B cell (primary cell): Measurements from ENCODE around the gene IL12RB1. TPM values are rescaled to one million over a fixed set of nuclear protein-coding genes. Genes with fewer than 3 reads are reported as not detected.

Experiments used
- ATAC-seq: fragments of 200-7000 bp; cut with Tn5 transposase; one replicate; pipeline ENCODE4 v1.10.0; 2021; ENCODE audit warnings: low read depth, mild to moderate bottlenecking, moderate number of reproducible peaks, moderate library complexity
- CTCF ChIA-PET: fragments of 350-600 bp; sonication (Branson Sonifier 250); formaldehyde crosslinking; loops from one replicate; lab custom pipeline; 2021; ENCODE audit warnings: antibody characterized with exemption, inconsistent platforms; lab: Charles Lee
- POLR2A ChIA-PET: fragments of 350-600 bp; sonication (Branson Sonifier 250); formaldehyde crosslinking; loops from one replicate; lab custom pipeline; 2021; ENCODE audit warnings: antibody characterized with exemption; lab: Charles Lee
- DNase-seq: peaks from one replicate; pipeline ENCODE4 v3.0.0; 2013
- H2AFZ ChIP-seq: 2 replicates; pipeline ENCODE4 v1.6.1; 2012; ENCODE audit warnings: mild to moderate bottlenecking, low read depth, low read length; ENCODE audit not compliant: insufficient read depth, poor library complexity, severe bottlenecking
- H3K27ac ChIP-seq, 2 donors: 1 replicate in 1 of 2; 2 replicates in 1 of 2; pipeline ENCODE4 v1.5.1; 2012 to 2013; ENCODE audit warnings: low read length in 2 of 2, mild to moderate bottlenecking in 2 of 2, moderate library complexity in 1 of 2
- H3K27me3 ChIP-seq, 4 experiments: fragments of 200-600 bp in 1 of 4; sonication (generic) in 1 of 4; replicated peaks in 1 of 4; 1 replicate in 2 of 4; 2 replicates in 2 of 4; pipeline versions ENCODE4 v1.6.1 to v1.7.0; 2013 to 2016; ENCODE audit warnings: low read length in 3 of 4, mild to moderate bottlenecking in 2 of 4, mixed read lengths in 1 of 4, moderate library complexity in 1 of 4; ENCODE audit not compliant: insufficient read depth in 4 of 4, control insufficient read depth in 3 of 4; ENCODE audit errors: control extremely low read depth in 1 of 4
- H3K36me3 ChIP-seq, 2 experiments: replicated peaks in 1 of 2; 1 replicate in 1 of 2; 2 replicates in 1 of 2; pipeline versions ENCODE4 v1.6.1 to v1.7.1; 2013; ENCODE audit warnings: low read length in 1 of 2; ENCODE audit not compliant: insufficient read depth in 2 of 2, control insufficient read depth in 1 of 2; ENCODE audit errors: control extremely low read depth in 1 of 2, extremely low read depth in 1 of 2
- H3K4me1 ChIP-seq, 2 donors: fragments of 200-600 bp in 1 of 2; sonication (generic) in 1 of 2; 1 replicate in 1 of 2; 2 replicates in 1 of 2; pipeline versions ENCODE4 v1.5.1 to v1.6.1; 2013 to 2017; ENCODE audit warnings: low read length in 2 of 2; ENCODE audit not compliant: control insufficient read depth in 2 of 2, insufficient read depth in 2 of 2
- H3K4me2 ChIP-seq: replicated peaks from 2 replicates; pipeline ENCODE3; 2012; ENCODE audit warnings: mild to moderate bottlenecking, low read depth, low read length; ENCODE audit not compliant: poor library complexity, severe bottlenecking
- H3K4me3 ChIP-seq, 5 experiments: fragments of 200-600 bp in 1 of 5; sonication (generic) in 1 of 5; 1 replicate in 3 of 5; 2 replicates in 2 of 5; pipeline versions ENCODE4 v1.5.1 to v1.7.0; 2011 to 2016; ENCODE audit warnings: low read length in 4 of 5, mild to moderate bottlenecking in 4 of 5, low read depth in 2 of 5, control low read depth in 1 of 5, moderate library complexity in 1 of 5; ENCODE audit not compliant: insufficient read depth in 1 of 5; ENCODE audit errors: control extremely low read depth in 1 of 5, extremely low read depth in 1 of 5
- H3K79me2 ChIP-seq: fragments of 200-600 bp; sonication (generic); one replicate; pipeline ENCODE4 v1.6.0; 2016; ENCODE audit warnings: low read length; ENCODE audit not compliant: control insufficient read depth, insufficient read depth
- H3K9ac ChIP-seq: fragments of 200-600 bp; sonication (generic); 2 replicates; pipeline ENCODE4 v1.6.1; 2017; ENCODE audit warnings: mild to moderate bottlenecking, low read length, moderate library complexity
- H3K9me3 ChIP-seq, 3 donors: one replicate each; pipeline versions ENCODE4 v1.6.1 to v1.7.1; 2013; ENCODE audit warnings: low read length in 2 of 3; ENCODE audit not compliant: control insufficient read depth in 2 of 3, insufficient read depth in 1 of 3; ENCODE audit errors: control extremely low read depth in 1 of 3
- H4K20me1 ChIP-seq: 2 replicates; pipeline ENCODE4 v1.6.0; 2012; ENCODE audit warnings: mild to moderate bottlenecking, low read length; ENCODE audit not compliant: insufficient read depth, control insufficient read depth, poor library complexity, severe bottlenecking
- H3K27ac Mint-ChIP-seq: one replicate; pipeline ENCODE4 v1.8.0; 2021; ENCODE audit warnings: mixed read lengths
- H3K27me3 Mint-ChIP-seq: one replicate; pipeline ENCODE4 v1.8.0; 2021; ENCODE audit warnings: mixed read lengths
- H3K4me1 Mint-ChIP-seq: one replicate; pipeline ENCODE4 v1.8.0; 2021; ENCODE audit warnings: mixed read lengths
- H3K4me3 Mint-ChIP-seq: one replicate; pipeline ENCODE4 v1.8.0; 2021; ENCODE audit warnings: mixed read lengths
- H3K9me3 Mint-ChIP-seq: one replicate; pipeline ENCODE4 v1.8.0; 2022; ENCODE audit warnings: mixed read lengths; ENCODE audit not compliant: insufficient read depth
- CTCF ChIP-seq: fragments of 200-600 bp; IDR thresholded peaks from one replicate; pipeline ENCODE4 v1.8.0; 2022; ENCODE audit warnings: antibody characterized with exemption, mild to moderate bottlenecking
- EZH2 ChIP-seq: IDR thresholded peaks from 2 replicates; pipeline ENCODE4 v1.6.1; 2012; ENCODE audit warnings: borderline replicate concordance, low read depth, mild to moderate bottlenecking, moderate library complexity, low read length; ENCODE audit not compliant: insufficient read depth, poor library complexity, severe bottlenecking
- WGBS: methylation state at CpG from one replicate; pipeline ENCODE4 v1.1.5; 2013; ENCODE audit warnings: missing lambda C conversion rate; ENCODE audit not compliant: insufficient coverage; 5-methylcytosine and 5-hydroxymethylcytosine counted together
- intact Hi-C: fragments of 100-400 bp; cut with micrococcal nuclease; formaldehyde crosslinking; loops from one replicate; pipeline ENCODE4 v1.10.0; 2022
- polyA plus RNA-seq: library from polyadenylated mRNA; depleted of rRNA; stranded (reverse); fragments of >200 nt; gene quantifications from 2 replicates; pipeline ENCODE4 v1.2.3, GENCODE V29; 2012
- total RNA-seq, 2 donors: library from RNA; stranded (reverse); fragments of 120-200 nt in 1 of 2; gene quantifications; 1 replicate in 1 of 2; 2 replicates in 1 of 2; pipeline versions ENCODE4 v1.2.3 to v1.2.4, GENCODE V29; 2013 to 2022

Gene IL12RB1
- total and polyA plus RNA-seq, 2 donors (not counting 1 experiment from before 2014, with no cell fraction given), result 18.8 to 24.5 TPM

- no peak overlapping the region for H3K4me3 Mint-ChIP-seq
- H4K20me1 ChIP-seq, result no peaks in the 10 kb centered on the region
- ChIA-PET CTCF (interaction anchor here (0.8 to 12.1 kb wide), 17 partner anchors 10 to 198 kb away, joined by 3 to 345 read pairs (median 5); partner anchors contain the start of genes ARRDC2 and RPL18A), POLR2A (interaction anchor here (0.6 to 4.2 kb wide), 7 partner anchors 13 to 126 kb away, joined by 3 to 41 read pairs (median 8); partner anchors contain the start of gene ARRDC2)
- TF ChIP-seq CTCF (no peak), EZH2 (no peak)
- WGBS, result 89% methylated on average over 3 of the region's 6 CpGs
- H3K9me3 ChIP-seq, result peaks cover 0 to 7% (median 0%) of the 10 kb centered on the region in 3 donors
- H3K4me2 ChIP-seq, result peak overlapping the region; percentile 72
- peaks cover 11 to 13% of the 10 kb centered on the region in 2 donors for H3K4me1 ChIP-seq
- no peak overlapping the region for H3K9ac ChIP-seq
- intact Hi-C loops, result loop anchor here (5.0 kb wide), 1 partner anchor 50 kb away; no protein-coding TSS in a partner anchor
- H3K27me3 ChIP-seq, result no peaks in the 10 kb centered on the region
- ATAC-seq, result no peak
- H3K79me2 ChIP-seq, result no peaks in the 10 kb centered on the region
- peaks cover 0 to 4% of the 10 kb centered on the region in 2 experiments for H3K36me3 ChIP-seq
- H3K4me1 Mint-ChIP-seq, result peaks cover 20% of the 10 kb centered on the region
- H3K27ac ChIP-seq, result peak overlapping the region; percentile 67 to 71
- no peak overlapping the region for H2AFZ ChIP-seq
- no peaks in the 10 kb centered on the region for H3K27me3 Mint-ChIP-seq
- no peak for DNase-seq
- H3K27ac Mint-ChIP-seq, result peak overlapping the region; percentile 89
- no peak overlapping the region for H3K4me3 ChIP-seq
- H3K9me3 Mint-ChIP-seq, result no peaks in the 10 kb centered on the region
These were observed 29.2 kb downstream of the IL12RB1 start for GRCh38 chr19:18057557-18057956.

- H3K79me2 ChIP-seq, result no peaks in the 10 kb centered on the region
- H3K9ac ChIP-seq, result no peak overlapping the region
- no peak for DNase-seq
- WGBS, result 96% methylated on average over 4 of the region's 5 CpGs
- H3K9me3 ChIP-seq, result peaks cover 0 to 7% (median 0%) of the 10 kb centered on the region in 3 donors
- no peak overlapping the region for H3K4me3 Mint-ChIP-seq
- no peak overlapping the region for H2AFZ ChIP-seq
- H3K36me3 ChIP-seq, result peaks cover 0 to 4% of the 10 kb centered on the region in 2 experiments
- no peak overlapping the region for H3K4me2 ChIP-seq
- no peak for ATAC-seq
- H3K4me1 ChIP-seq, result peaks cover 11 to 13% of the 10 kb centered on the region in 2 donors
- peak overlapping the region; percentile 16 for H3K27ac Mint-ChIP-seq
- TF ChIP-seq EZH2, result no peak
- no peak for TF ChIP-seq CTCF
- H3K27me3 Mint-ChIP-seq, result no peaks in the 10 kb centered on the region
- H3K27ac ChIP-seq, result no peak overlapping the region
- no peaks in the 10 kb centered on the region for H3K27me3 ChIP-seq
- no peak overlapping the region for H3K4me3 ChIP-seq
- H3K9me3 Mint-ChIP-seq, result no peaks in the 10 kb centered on the region
- H4K20me1 ChIP-seq, result no peaks in the 10 kb centered on the region
- H3K4me1 Mint-ChIP-seq, result peaks cover 20% of the 10 kb centered on the region
- CTCF ChIA-PET, result interaction anchor here (1.5 to 12.1 kb wide), 7 partner anchors 11 to 197 kb away, joined by 4 to 345 read pairs (median 10); partner anchors contain the start of genes ARRDC2 and RPL18A
- POLR2A ChIA-PET, result interaction anchor here (0.6 to 4.2 kb wide), 13 partner anchors 11 to 267 kb away, joined by 3 to 41 read pairs (median 5); partner anchors contain the start of genes ARRDC2 and LSM4
- intact Hi-C loops, result loop anchor here (5.0 kb wide), 1 partner anchor 51 kb away; no protein-coding TSS in a partner anchor
These were observed 30.8 kb downstream of the IL12RB1 start for GRCh38 chr19:18055967-18056366.
